ENCODE measurements around the gene FABP6. TPM values are rescaled to one million over a fixed set of nuclear protein-coding genes. Genes with fewer than 3 reads are reported as not detected.
A peak's percentile ranks its signal among the peaks of the same experiment; 100 is the strongest.

The FABP6 gene
- total RNA-seq, 4 donors from 2014 or later: not detected

GRCh38 chr5:160280384-160281095 lies 51.2 kb downstream of the FABP6 start:
- Histone ChIP-seq H3K4me3 (peak overlapping the region in 1 of 4 donors; percentile 24), H3K9me3 (no peaks in the 10 kb centered on the region), H3K27me3 (no peaks in the 10 kb centered on the region), H3K4me1 (peaks cover 0 to 45% (median 14%) of the 10 kb centered on the region in 4 donors), H3K27ac (peak overlapping the region; percentile 65 to 83 (median 75)), H3K36me3 (no peaks in the 10 kb centered on the region)
- in situ Hi-C loops (cut with MboI; ENCODE audit: low pct_ligation_motif_present in 1 of 4, low pct_unique_long_range_greater_than_20kb in 1 of 4, low sequenced_read_pairs in 3 of 4): no loop called here
- intact Hi-C loops (cut with DNase I; ENCODE audit: low total_unique reads): no loop called here
- peak; percentile 64 for DNase-seq
- TF ChIP-seq, protein P1, sequence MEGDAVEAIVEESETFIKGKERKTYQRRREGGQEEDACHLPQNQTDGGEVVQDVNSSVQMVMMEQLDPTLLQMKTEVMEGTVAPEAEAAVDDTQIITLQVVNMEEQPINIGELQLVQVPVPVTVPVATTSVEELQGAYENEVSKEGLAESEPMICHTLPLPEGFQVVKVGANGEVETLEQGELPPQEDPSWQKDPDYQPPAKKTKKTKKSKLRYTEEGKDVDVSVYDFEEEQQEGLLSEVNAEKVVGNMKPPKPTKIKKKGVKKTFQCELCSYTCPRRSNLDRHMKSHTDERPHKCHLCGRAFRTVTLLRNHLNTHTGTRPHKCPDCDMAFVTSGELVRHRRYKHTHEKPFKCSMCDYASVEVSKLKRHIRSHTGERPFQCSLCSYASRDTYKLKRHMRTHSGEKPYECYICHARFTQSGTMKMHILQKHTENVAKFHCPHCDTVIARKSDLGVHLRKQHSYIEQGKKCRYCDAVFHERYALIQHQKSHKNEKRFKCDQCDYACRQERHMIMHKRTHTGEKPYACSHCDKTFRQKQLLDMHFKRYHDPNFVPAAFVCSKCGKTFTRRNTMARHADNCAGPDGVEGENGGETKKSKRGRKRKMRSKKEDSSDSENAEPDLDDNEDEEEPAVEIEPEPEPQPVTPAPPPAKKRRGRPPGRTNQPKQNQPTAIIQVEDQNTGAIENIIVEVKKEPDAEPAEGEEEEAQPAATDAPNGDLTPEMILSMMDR (IDR thresholded peaks at IDR 0.05): no peak
- TF ChIP-seq EP300 (IDR thresholded peaks at IDR 0.05; ENCODE audit: low read depth): peak; percentile 45
- TF ChIP-seq POLR2AphosphoS5 (IDR thresholded peaks at IDR 0.05): peak in 2 of 3 donors; percentile 51
- 84 to 90% methylated on average over 2 to 26 of the region's 26 CpGs for WGBS, 2 donors (ENCODE audit: low coverage in 1 of 2)

DNA sequence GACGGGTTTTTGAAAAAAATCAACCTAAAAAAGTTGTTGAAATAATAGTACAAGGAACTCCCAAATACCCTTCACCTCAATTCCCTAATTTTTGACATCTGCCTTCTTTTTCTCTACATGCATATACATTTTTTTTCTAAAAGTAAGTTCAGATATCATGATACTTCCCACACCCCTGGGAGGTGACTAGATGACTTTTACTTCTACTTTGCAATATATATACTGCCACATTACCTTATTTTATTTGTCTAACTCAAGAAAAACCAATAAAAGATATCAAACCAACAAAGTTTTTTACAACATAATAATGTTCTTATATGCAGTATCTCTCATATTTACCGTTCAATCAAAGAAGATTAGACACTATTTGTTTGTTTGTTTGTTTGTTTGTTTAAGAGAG lies 52.0 kb downstream of the FABP6 start:
- TF ChIP-seq POLR2AphosphoS5 (IDR thresholded peaks at IDR 0.05): no peak
- no peak for TF ChIP-seq POLR2A (IDR thresholded peaks at IDR 0.05)
- no peak for TF ChIP-seq EP300 (IDR thresholded peaks at IDR 0.05; ENCODE audit: low read depth)
- TF ChIP-seq, protein P1 (IDR thresholded peaks at IDR 0.05): no peak
- Histone ChIP-seq H3K36me3 (no peaks in the 10 kb centered on the region), H3K4me1 (peaks cover 0 to 52% (median 18%) of the 10 kb centered on the region in 4 donors), H3K9me3 (no peaks in the 10 kb centered on the region), H3K4me3 (no peak overlapping the region), H3K27me3 (no peaks in the 10 kb centered on the region), H3K27ac (peak overlapping the region; percentile 65 to 83 (median 75))
- in situ Hi-C loops (cut with MboI; ENCODE audit: low pct_ligation_motif_present in 1 of 4, low pct_unique_long_range_greater_than_20kb in 1 of 4, low sequenced_read_pairs in 3 of 4) (no loop called here), intact Hi-C loops (cut with DNase I; ENCODE audit: low total_unique reads) (no loop called here)
- 20 to 49% methylated on average over 2 of the region's 2 CpGs for WGBS, 2 donors (ENCODE audit: low coverage in 1 of 2)
- no peak for DNase-seq

- Histone ChIP-seq H3K9me3 (no peaks in the 10 kb centered on the region), H3K27me3 (no peaks in the 10 kb centered on the region), H3K4me3 (no peak overlapping the region), H3K36me3 (no peaks in the 10 kb centered on the region), H3K4me1 (peaks cover 5 to 66% (median 32%) of the 10 kb centered on the region in 4 donors), H3K27ac (peak overlapping the region; percentile 60 to 71 (median 66))
- no peak for DNase-seq
- no peak for TF ChIP-seq POLR2AphosphoS5 (IDR thresholded peaks at IDR 0.05)
- no peak for TF ChIP-seq POLR2A (IDR thresholded peaks at IDR 0.05)
- no peak for TF ChIP-seq EP300 (IDR thresholded peaks at IDR 0.05; ENCODE audit: low read depth)
- TF ChIP-seq, protein P1 (IDR thresholded peaks at IDR 0.05): no peak
- intact Hi-C loops (cut with DNase I; ENCODE audit: low total_unique reads) (no loop called here), in situ Hi-C loops (cut with MboI; ENCODE audit: low pct_ligation_motif_present in 1 of 4, low pct_unique_long_range_greater_than_20kb in 1 of 4, low sequenced_read_pairs in 3 of 4) (no loop called here)
- 61 to 79% methylated on average over 2 to 4 of the region's 4 CpGs for whole genome bisulfite sequencing, 2 donors (ENCODE audit: low coverage in 1 of 2)
Observed at GRCh38 chr5:160284291-160284873, 55.1 kb downstream of the FABP6 start.

DNA sequence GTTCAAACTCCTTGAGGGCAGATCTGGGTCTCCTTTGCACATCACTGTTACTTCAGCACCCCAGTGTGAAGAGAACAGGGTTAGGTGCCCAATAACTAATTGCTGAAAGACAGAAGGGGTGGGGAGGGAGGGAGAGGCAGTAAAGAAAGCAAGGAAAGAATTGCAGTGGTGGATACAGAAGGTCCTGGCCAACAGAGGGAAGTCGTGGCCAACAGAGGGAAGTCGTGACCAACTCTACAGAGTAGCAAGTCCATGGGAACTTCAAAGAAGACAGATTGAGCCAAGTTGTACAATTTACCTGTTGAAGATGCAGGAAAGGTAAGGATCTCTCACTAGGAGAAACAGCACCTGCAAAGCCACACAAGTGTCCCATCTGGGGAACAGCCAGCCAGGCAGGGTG lies 56.0 kb downstream of the FABP6 start:
- peak overlapping the region in 3 of 4 donors; percentile 60 to 71 (median 67) for H3K27ac ChIP-seq
- 63 to 67% methylated on average over 2 of the region's 2 CpGs for WGBS, 2 donors (ENCODE audit: low coverage in 1 of 2)
- intact Hi-C loops (cut with DNase I; ENCODE audit: low total_unique reads) (no loop called here), in situ Hi-C loops (cut with MboI; ENCODE audit: low pct_ligation_motif_present in 1 of 4, low pct_unique_long_range_greater_than_20kb in 1 of 4, low sequenced_read_pairs in 3 of 4) (no loop called here)
- H3K27me3 ChIP-seq: no peaks in the 10 kb centered on the region
- H3K9me3 ChIP-seq: no peaks in the 10 kb centered on the region
- TF ChIP-seq POLR2A (IDR thresholded peaks at IDR 0.05) (no peak), EP300 (IDR thresholded peaks at IDR 0.05; ENCODE audit: low read depth) (no peak), POLR2AphosphoS5 (IDR thresholded peaks at IDR 0.05) (no peak)
- TF ChIP-seq, protein P1 (IDR thresholded peaks at IDR 0.05): no peak
- no peak for DNase-seq
- peaks cover 5 to 57% (median 29%) of the 10 kb centered on the region in 4 donors for H3K4me1 ChIP-seq
- H3K4me3 ChIP-seq: no peak overlapping the region
- no peaks in the 10 kb centered on the region for H3K36me3 ChIP-seq
